ENCODE results near the gene THAP3. TPM values are rescaled to one million over a fixed set of nuclear protein-coding genes. Genes with fewer than 3 reads are reported as not detected.

Gene THAP3
- 10 to 100 TPM; 35.0 to 39.8 (median 37.1) TPM for total RNA-seq

- H3K36me3 ChIP-seq, result peaks cover 0 to 71% (median under 1%) of the 10 kb centered on the region in 3 donors
- H3K27me3 ChIP-seq, result no peaks in the 10 kb centered on the region
- WGBS, 2 donors, result 1 to 4% methylated on average over 12 to 23 of the region's 73 CpGs
Observed at GRCh38 chr1:6624710-6625583, at the start of gene THAP3. TSS of gene THAP3 (plus strand) at chr1:6624868. CDS start at chr1:6625219, 351 bp downstream.

GRCh38 chr1:6577831-6578525 is 46.7 kb upstream of the THAP3 start:
- DNase-seq (ENCODE audit: low spot score in 2 of 2), result no peak
- H3K4me1 ChIP-seq, result peaks cover 0 to 43% (median 26%) of the 10 kb centered on the region in 4 donors
- 42 to 50% methylated on average over 6 of the region's 6 CpGs for WGBS, 2 donors
- H3K9me3 ChIP-seq, result no peaks in the 10 kb centered on the region
- no peaks in the 10 kb centered on the region for H3K27me3 ChIP-seq
- peak overlapping the region in 3 of 4 donors; percentile 38 to 99 (median 97) for H3K27ac ChIP-seq
- peaks cover 0 to 6% (median 0%) of the 10 kb centered on the region in 3 donors for H3K36me3 ChIP-seq
- TF ChIP-seq POLR2A (IDR thresholded peaks at IDR 0.05) (no peak), CTCF (IDR thresholded peaks at IDR 0.05) (no peak), EP300 (IDR thresholded peaks at IDR 0.05) (no peak)
- no peak overlapping the region for H3K4me3 ChIP-seq

More at GRCh38 chr1:6624710-6625583, at the start of gene THAP3:
- Histone ChIP-seq H3K4me1 (peaks cover 0 to 33% (median 17%) of the 10 kb centered on the region in 4 donors), H3K9me3 (no peaks in the 10 kb centered on the region), H3K4me3 (peak within 1 kb of the TSS; percentile 66 to 84 (median 74)), H3K27ac (peak within 1 kb of the TSS; percentile 80 to 91 (median 84))
- TF ChIP-seq POLR2A (IDR thresholded peaks at IDR 0.05), result peak in 1 of 2 donors; percentile 43
- TF ChIP-seq EP300 (IDR thresholded peaks at IDR 0.05), result peak in 1 of 2 donors; percentile 53
- TF ChIP-seq CTCF (IDR thresholded peaks at IDR 0.05), result no peak
- DNase-seq (ENCODE audit: low spot score in 2 of 2), result peak; percentile 74 to 77

- WGBS, 2 donors, result 89 to 92% methylated on average over 14 of the region's 14 CpGs
- peak overlapping the region; percentile 94 to 99 (median 98) for H3K27ac ChIP-seq
- peak overlapping the region; percentile 75 to 99 (median 90) for H3K4me3 ChIP-seq
- peaks cover 0 to 43% (median 26%) of the 10 kb centered on the region in 4 donors for H3K4me1 ChIP-seq
- H3K9me3 ChIP-seq, result no peaks in the 10 kb centered on the region
- no peak for TF ChIP-seq CTCF (IDR thresholded peaks at IDR 0.05)
- TF ChIP-seq POLR2A (IDR thresholded peaks at IDR 0.05), result no peak
- no peak for TF ChIP-seq EP300 (IDR thresholded peaks at IDR 0.05)
- DNase-seq (ENCODE audit: low spot score in 2 of 2), result no peak
- H3K36me3 ChIP-seq, result peaks cover 0 to 9% (median 0%) of the 10 kb centered on the region in 3 donors
- H3K27me3 ChIP-seq, result no peaks in the 10 kb centered on the region
Observed at GRCh38 chr1:6578624-6579373, 45.9 kb upstream of the THAP3 start.

GRCh38 chr1:6579374-6580118 is 45.1 kb upstream of the THAP3 start, which contains the start of gene ZBTB48:
TSS of gene ZBTB48 (plus strand) at chr1:6579994. CDS start at chr1:6580610, 616 bp downstream.
- no peaks in the 10 kb centered on the region for H3K27me3 ChIP-seq
- peak; percentile 99 to 100 for DNase-seq (ENCODE audit: low spot score in 2 of 2)
- H3K9me3 ChIP-seq, result no peaks in the 10 kb centered on the region
- peaks cover 0 to 43% (median 26%) of the 10 kb centered on the region in 4 donors for H3K4me1 ChIP-seq
- H3K4me3 ChIP-seq, result peak within 1 kb of the TSS; percentile 75 to 99 (median 90)
- H3K36me3 ChIP-seq, result peaks cover 0 to 9% (median 0%) of the 10 kb centered on the region in 3 donors
- WGBS, 2 donors, result 13 to 14% methylated on average over 50 to 55 of the region's 58 CpGs
- TF ChIP-seq EP300 (IDR thresholded peaks at IDR 0.05) (peak; percentile 93 to 99), CTCF (IDR thresholded peaks at IDR 0.05) (peak in 1 of 5 experiments; percentile 28), POLR2A (IDR thresholded peaks at IDR 0.05) (peak; percentile 86 to 97)
- H3K27ac ChIP-seq, result peak within 1 kb of the TSS; percentile 94 to 99 (median 98)

Data from tibial nerve (tissue), 4 donors.